NT2/D1 (cell line): ENCODE results near the gene LSAMP.

Experiments used
- SUZ12 ChIP-seq: IDR thresholded peaks from 2 replicates; pipeline ENCODE4 v1.6.1; 2011; ENCODE audit not compliant: insufficient read length, insufficient read depth; ENCODE audit errors: extremely low read depth
- YY1 ChIP-seq: IDR thresholded peaks from 2 replicates; pipeline ENCODE4 v1.6.1; 2011; ENCODE audit not compliant: insufficient read length, insufficient read depth
- ZNF274 ChIP-seq: IDR thresholded peaks from 2 replicates; pipeline ENCODE4 v1.6.1; 2011; ENCODE audit warnings: mild to moderate bottlenecking, low read depth, low read length

DNA sequence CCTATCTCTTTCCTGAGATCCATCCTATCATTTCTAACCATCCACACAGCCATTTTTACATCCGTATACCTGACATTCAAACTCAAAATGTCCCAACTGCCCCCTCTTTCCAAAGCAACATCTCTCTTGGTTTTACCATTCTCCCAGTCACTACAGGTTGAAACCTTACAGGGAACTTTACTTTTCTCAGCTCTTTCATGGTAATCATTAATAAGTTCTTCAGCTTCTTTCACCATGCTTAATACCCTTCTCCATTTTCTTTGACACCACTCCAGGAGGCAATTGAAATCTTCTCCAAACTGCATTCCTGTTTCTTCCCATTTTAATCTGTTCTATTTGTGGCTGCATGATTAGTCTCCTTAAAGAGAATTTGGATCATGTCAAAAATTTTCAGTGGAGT lies 469.5 kb downstream of the LSAMP start:
- no peak for TF ChIP-seq ZNF274
- no peak for TF ChIP-seq YY1
- TF ChIP-seq SUZ12, result no peak
